HG03064 (cell line): Measurements from ENCODE around the gene MSANTD7.
"Not testable (repeated sequence)": the region's sequence is repeated elsewhere in the genome, so short reads cannot be mapped to it uniquely, and the experiment has no call there.

Experiments
- ATAC-seq: cut with Tn5 transposase; IDR thresholded peaks from one replicate; pipeline ENCODE4 v1.9.1; 2021; ENCODE audit warnings: low read depth; ENCODE audit not compliant: unreplicated experiment

MSANTD7 gene, protein sequence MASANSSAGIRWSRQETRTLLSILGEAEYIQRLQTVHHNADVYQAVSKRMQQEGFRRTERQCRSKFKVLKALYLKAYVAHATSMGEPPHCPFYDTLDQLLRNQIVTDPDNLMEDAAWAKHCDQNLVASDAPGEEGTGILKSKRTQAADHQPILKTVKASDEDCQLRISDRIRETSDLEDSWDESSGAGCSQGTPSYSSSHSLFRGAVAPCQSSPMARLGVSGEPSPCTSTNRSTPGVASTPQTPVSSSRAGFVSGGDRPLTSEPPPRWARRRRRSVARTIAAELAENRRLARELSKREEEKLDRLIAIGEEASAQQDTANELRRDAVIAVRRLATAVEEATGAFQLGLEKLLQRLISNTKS

DNA sequence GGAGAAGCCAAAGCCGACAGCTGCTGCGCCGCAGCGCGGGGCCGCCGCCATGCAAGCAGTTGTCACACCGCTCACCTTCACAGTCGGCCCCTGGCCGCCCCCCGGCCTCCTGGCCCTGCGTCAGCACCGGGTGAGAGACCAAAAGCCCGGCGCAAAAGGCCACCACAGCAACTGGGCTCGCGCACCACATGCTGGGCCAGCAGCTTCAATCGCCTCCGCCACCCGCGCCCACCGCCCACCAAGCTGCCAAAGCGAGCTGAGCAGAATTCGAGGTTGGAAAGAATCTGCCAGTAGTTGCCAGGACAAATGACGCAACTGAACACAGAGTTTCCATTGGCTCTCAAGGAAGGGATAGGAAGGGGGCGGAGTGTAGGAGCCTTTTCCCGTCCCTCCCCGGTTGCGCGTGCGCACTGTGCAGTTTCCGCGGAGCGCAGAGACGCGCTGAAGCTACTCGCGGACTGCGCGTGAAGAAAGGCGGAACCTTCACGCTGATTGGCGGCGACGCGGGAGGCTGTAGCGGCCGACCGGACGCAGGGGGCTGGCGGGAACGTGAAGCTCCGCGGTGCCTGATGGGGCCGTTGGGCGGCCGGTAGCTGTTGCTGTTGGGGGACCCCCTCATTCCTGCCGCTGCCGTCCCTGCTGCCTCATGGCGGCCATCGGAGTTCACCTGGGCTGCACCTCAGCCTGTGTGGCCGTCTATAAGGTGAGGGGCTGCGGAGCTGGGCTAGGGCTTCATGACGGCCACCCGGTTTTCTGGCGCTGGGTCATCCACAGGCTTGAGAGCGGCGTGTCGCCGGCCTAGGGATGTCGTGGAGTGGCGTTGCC lies at the start of gene MSANTD7, which contains the start of the genes CDNF and HSPA14:
MSANTD7 (plus strand) TSS at position 550 of the 825 bp plus-strand sequence. CDS start 3,979 bp downstream, outside the sequence.
CDNF (minus strand) TSS at position 281 of the 825 bp plus-strand sequence; CDS start at position 190, 91 bp downstream.
HSPA14 (plus strand) TSS at position 550 of the 825 bp plus-strand sequence; CDS start at position 647, 97 bp downstream.
- ATAC-seq = peak; percentile 93

DNA sequence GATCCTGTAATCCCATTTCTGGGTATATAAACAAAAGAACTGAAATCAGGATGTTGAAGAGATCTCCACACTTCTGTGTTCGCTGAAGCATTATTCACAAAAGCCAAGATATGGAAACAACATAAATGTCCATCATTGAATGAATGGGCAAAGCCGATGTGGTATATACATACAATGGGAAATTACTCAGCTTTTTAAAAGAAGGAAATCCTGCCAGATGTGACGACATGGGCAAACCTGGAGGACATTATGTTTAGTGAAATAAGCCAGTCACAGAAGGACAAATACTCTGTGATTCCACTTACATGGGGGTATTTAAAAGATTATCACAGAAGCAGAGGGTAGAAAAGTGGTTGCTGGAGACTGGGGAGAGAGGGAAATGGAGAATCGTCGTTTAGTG lies 39.5 kb upstream of the MSANTD7 start:
- ATAC-seq = no peak

DNA sequence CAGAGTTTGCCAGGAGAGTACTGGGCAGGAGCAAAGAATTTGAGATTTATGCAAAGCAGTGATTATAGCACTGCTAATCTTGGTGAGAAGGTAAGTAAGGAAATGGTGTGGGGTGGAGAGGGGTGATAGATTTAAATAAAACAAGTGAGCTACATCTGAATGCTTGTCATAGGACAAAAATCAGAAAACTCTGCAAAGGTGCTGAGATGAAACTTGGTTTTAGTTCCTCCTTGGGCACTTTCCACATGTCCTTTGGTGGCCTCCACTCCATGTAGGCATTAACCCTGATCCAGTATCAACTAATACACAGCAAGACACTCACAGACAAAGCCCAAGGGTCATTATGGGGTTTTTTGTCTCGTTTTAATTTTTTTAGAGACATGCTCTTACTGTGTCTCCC lies 37.7 kb upstream of the MSANTD7 start:
- ATAC-seq = no peak

GRCh38 chr10:14801723-14802122 lies 36.4 kb upstream of the MSANTD7 start:
- no peak for ATAC-seq

DNA sequence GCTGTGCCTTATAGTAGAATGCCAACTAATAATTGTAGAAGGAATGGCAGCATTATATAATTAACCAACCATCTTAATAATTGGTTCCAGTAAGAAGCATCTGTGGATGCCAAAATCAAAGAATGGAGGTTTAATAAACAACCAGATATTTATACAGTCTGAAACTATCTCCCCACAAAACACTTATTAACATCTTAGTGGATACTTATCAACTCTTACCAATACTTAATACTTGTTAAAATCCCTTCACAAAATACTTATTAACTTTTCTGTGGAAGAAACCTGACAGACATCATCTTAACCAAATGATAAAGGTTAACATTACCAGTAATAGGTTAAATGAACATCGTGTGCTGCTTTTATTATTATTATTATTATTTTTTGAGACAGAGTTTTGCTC lies 34.3 kb upstream of the MSANTD7 start:
- no peak for ATAC-seq

DNA sequence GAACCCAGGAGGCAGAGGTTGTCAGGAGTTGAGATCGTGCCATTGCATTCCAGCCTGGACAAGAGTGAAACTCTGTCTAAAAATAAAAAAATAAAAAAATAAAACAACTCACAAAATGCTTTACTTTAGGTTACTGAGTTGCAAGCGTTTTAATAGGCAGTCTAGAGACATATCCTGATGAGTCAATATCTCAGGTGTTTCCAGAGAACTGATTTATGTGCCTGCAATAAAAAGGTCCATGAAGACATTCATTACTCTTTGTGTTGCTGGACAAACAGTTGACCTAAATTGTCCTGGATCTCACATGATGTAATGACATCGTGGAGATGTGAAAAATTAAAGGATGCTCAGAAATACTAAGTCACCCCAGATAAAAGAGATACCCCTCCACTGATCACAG lies 31.8 kb upstream of the MSANTD7 start:
- no peak for ATAC-seq

DNA sequence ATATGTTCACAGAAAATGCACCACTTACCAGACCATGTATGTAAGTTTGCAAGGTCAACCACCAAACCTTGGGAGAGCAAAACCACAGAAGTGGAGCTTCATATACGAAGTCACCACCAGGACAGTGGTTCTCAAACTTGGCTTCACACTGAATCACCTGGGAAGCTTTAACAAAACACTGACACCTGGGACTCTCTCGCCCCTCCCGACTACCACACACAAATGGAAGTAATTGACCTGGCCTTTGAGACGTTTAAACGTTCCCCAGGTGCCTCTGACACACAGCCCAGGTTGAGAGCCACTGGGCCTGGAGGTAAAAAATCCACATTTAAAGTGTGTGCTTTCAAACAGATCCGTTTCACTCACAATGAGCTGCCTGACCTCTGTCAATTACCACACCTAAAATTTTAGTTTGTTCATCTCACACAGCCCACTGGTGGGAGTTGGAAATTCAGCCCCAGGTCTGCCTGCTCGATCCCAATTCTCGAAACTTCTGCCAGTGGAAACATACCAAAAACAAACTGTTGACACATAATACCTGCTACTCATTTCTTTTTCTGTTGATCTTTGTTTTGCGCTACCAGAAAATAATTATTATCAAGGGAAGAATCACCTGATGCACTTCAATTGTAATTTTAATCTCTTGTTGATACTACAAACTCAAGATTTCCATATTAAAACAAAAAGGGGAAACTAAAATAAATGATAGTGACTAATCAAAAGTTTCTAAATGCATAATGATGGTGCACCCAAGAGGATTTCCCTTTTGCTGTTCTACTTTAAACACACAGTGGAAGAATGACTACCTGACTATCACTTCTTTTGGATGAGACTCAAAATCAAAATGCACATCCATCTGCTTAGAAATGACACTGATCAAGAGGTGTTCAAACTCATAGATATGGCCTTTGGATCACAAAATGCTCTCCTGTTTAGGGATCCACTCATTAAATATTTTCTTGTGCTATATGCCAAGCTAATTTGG lies 26.8 kb upstream of the MSANTD7 start:
- no peak for ATAC-seq

GRCh38 chr10:14812271-14812670 lies 25.8 kb upstream of the MSANTD7 start:
- no peak for ATAC-seq

GRCh38 chr10:14815681-14816080 lies 22.4 kb upstream of the MSANTD7 start:
- ATAC-seq = no peak

GRCh38 chr10:14816717-14817116 lies 21.4 kb upstream of the MSANTD7 start:
- ATAC-seq = not testable (repeated sequence)

DNA sequence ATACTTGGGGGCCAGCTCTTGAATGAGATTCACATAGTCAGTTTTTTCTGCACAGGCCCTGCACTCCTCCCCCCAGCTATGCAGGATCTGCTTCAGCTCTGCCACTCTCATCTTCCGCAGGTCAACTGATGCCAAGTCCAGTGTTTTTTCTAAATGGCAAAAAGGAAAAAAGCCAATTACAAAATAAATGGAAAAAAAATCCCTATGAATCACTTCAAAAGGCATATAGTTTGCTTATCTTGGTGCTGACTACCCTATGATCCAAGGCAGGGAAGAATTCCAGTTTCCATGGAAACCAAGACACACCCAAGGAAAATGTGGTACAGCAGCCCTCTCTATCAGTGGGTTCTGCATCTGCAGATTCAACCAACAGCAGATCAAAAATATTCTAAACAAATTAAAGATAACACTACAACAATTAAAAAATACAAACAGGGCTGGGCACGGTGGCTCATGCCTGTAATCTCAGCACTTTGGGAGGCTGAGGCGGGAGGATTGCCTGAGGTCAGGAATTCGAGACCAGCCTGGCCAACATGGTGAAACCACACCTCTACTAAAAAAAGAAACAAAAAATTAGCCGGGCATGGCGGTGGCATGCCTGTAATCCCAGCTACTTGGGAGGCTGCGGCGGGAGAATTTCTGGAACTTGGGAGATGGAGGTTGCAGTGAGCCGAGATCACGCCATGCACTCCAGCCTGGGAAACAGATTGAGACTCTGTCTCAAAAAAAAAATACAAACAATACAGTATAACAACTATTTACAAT lies 17.9 kb upstream of the MSANTD7 start:
- no peak for ATAC-seq

DNA sequence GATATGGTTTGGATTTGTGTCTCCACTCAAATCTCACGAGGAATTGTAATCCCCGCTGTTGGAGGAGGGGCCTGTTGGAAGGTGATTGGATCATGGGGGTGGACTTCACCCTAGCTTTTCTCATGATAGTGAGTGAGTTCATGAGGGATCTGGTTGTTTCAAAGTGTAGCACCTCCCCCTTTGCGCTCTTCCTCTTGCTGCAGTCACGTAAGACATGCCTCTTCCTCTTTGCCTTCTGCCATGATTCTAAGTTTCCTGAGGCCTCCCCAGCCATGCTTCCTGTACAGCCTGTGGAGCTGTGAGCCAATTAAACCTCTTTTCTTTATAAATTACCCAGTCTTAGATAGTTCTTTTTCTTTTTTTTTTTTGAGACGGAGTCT lies 17.3 kb upstream of the MSANTD7 start:
- ATAC-seq = no peak

GRCh38 chr10:14821635-14822375 lies 16.3 kb upstream of the MSANTD7 start:
- ATAC-seq = no peak

- ATAC-seq = no peak
Measured at GRCh38 chr10:14822879-14823755, 15.0 kb upstream of the MSANTD7 start.

GRCh38 chr10:14823966-14824365 lies 14.1 kb upstream of the MSANTD7 start:
- no peak for ATAC-seq

- ATAC-seq = no peak
Measured at GRCh38 chr10:14826076-14826829, 11.9 kb upstream of the MSANTD7 start.

- ATAC-seq = no peak
Measured at GRCh38 chr10:14833106-14833505, 5.0 kb upstream of the MSANTD7 start.
